SK-N-SH (cell line): ENCODE results near the gene MS4A18.

Experiments
- GABPA ChIP-seq: IDR thresholded peaks from 2 replicates; pipeline ENCODE4 v1.4.0; 2012; ENCODE audit warnings: low read depth, mild to moderate bottlenecking
- GATA2 ChIP-seq: sonication (generic); formaldehyde crosslinking; IDR thresholded peaks from 2 replicates; pipeline ENCODE4 v1.5.0; 2020; ENCODE audit warnings: mild to moderate bottlenecking, missing genetic modification reagents
- POLR2AphosphoS5 ChIP-seq: IDR thresholded peaks from 2 replicates; pipeline ENCODE4 v1.6.1; 2012; ENCODE audit warnings: low read depth, low read length
- TAF1 ChIP-seq: IDR thresholded peaks from 2 replicates; pipeline ENCODE4 v1.6.1; 2012; ENCODE audit warnings: low read depth, mild to moderate bottlenecking, low read length, moderate library complexity, borderline replicate concordance
- YY1 ChIP-seq: IDR thresholded peaks from 2 replicates; pipeline ENCODE4 v1.4.0; 2012; ENCODE audit warnings: low read depth, mild to moderate bottlenecking
- TF ChIP-seq, protein P1 (sequence below): fragments of 200-600 bp; sonication (generic); IDR thresholded peaks from 2 replicates; pipeline ENCODE4 v1.6.1; 2017; ENCODE audit warnings: antibody characterized with exemption, mild to moderate bottlenecking, moderate library complexity

DNA sequence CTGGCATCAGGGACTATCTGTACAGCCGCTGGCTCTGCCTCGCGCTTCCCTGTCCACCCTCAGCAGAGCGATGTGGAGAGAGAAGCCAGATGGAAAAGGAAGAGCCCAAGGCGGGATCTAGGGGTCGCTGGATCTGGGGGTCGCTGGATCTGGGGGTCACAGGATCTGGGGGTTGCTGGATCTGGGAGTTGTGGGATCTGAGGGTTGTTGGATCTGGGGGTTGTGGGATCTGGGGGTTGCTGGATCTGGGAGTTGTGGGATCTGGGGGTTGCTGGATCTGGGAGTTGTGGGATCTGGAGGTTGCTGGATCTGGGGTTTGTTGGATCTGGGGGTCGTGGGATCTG lies 58.6 kb downstream of the MS4A18 start:
- TF ChIP-seq YY1, result no peak
- TF ChIP-seq POLR2AphosphoS5, result no peak
- TF ChIP-seq, protein P1, sequence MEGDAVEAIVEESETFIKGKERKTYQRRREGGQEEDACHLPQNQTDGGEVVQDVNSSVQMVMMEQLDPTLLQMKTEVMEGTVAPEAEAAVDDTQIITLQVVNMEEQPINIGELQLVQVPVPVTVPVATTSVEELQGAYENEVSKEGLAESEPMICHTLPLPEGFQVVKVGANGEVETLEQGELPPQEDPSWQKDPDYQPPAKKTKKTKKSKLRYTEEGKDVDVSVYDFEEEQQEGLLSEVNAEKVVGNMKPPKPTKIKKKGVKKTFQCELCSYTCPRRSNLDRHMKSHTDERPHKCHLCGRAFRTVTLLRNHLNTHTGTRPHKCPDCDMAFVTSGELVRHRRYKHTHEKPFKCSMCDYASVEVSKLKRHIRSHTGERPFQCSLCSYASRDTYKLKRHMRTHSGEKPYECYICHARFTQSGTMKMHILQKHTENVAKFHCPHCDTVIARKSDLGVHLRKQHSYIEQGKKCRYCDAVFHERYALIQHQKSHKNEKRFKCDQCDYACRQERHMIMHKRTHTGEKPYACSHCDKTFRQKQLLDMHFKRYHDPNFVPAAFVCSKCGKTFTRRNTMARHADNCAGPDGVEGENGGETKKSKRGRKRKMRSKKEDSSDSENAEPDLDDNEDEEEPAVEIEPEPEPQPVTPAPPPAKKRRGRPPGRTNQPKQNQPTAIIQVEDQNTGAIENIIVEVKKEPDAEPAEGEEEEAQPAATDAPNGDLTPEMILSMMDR, result no peak
- no peak for TF ChIP-seq TAF1
- no peak for TF ChIP-seq GATA2 (CRISPR knock-in tag)
- TF ChIP-seq GABPA, result no peak
